ENCODE measurements around the gene VAT1L. TPM values are rescaled to one million over a fixed set of nuclear protein-coding genes. Genes with fewer than 3 reads are reported as not detected.

Gene VAT1L
- total and polyA plus RNA-seq, 10 donors = 0.02 to 0.23 (median 0.10) TPM; not detected in 4

- H3K9me3 ChIP-seq = peaks cover 0 to 9% (median 0%) of the 10 kb centered on the region in 8 donors
- no peak overlapping the region for H3K27ac ChIP-seq
- no peak overlapping the region for H3K4me3 ChIP-seq
- intact Hi-C loops (cut with DNase I; ENCODE audit: low total_unique reads) = no loop called here
- H3K4me1 ChIP-seq = no peaks in the 10 kb centered on the region
- TF ChIP-seq POLR2AphosphoS5 (IDR thresholded peaks at IDR 0.05) (no peak), POLR2A (IDR thresholded peaks at IDR 0.05) (no peak), CTCF (IDR thresholded peaks at IDR 0.05 in 8 of 11, conservative IDR thresholded peaks at IDR 0.05 in 3 of 11) (no peak)
- 35 to 56% (median 43%) methylated on average over 7 of the region's 7 CpGs for WGBS, 5 donors
- no peaks in the 10 kb centered on the region for H3K36me3 ChIP-seq
- DNase-seq = no peak
- H3K27me3 ChIP-seq (replicated peaks in 1 of 7) = no peaks in the 10 kb centered on the region
Measured at GRCh38 chr16:77937473-77938149, 149.2 kb downstream of the VAT1L start.

- H3K36me3 ChIP-seq = no peaks in the 10 kb centered on the region
- no peak overlapping the region for H3K27ac ChIP-seq
- intact Hi-C loops (cut with DNase I; ENCODE audit: low total_unique reads) = no loop called here
- H3K4me3 ChIP-seq = no peak overlapping the region
- 68 to 78% (median 73%) methylated on average over 5 of the region's 5 CpGs for WGBS, 5 donors
- TF ChIP-seq POLR2AphosphoS5 (IDR thresholded peaks at IDR 0.05) (no peak), CTCF (IDR thresholded peaks at IDR 0.05 in 8 of 11, conservative IDR thresholded peaks at IDR 0.05 in 3 of 11) (no peak), POLR2A (IDR thresholded peaks at IDR 0.05) (no peak)
- no peaks in the 10 kb centered on the region for H3K27me3 ChIP-seq (replicated peaks in 1 of 7)
- no peak for DNase-seq
- no peaks in the 10 kb centered on the region for H3K4me1 ChIP-seq
- H3K9me3 ChIP-seq = peaks cover 0 to 9% (median 0%) of the 10 kb centered on the region in 8 donors
Measured at GRCh38 chr16:77938913-77939312, 150.5 kb downstream of the VAT1L start.

GRCh38 chr16:77939968-77940367, 151.6 kb downstream of the VAT1L start:
- no peak for TF ChIP-seq POLR2AphosphoS5 (IDR thresholded peaks at IDR 0.05)
- TF ChIP-seq POLR2A (IDR thresholded peaks at IDR 0.05) = no peak
- TF ChIP-seq CTCF (IDR thresholded peaks at IDR 0.05 in 8 of 11, conservative IDR thresholded peaks at IDR 0.05 in 3 of 11) = no peak
- intact Hi-C loops (cut with DNase I; ENCODE audit: low total_unique reads) = no loop called here
- 82 to 94% (median 85%) methylated on average over 1 of the region's 1 CpG for WGBS, 5 donors
- no peaks in the 10 kb centered on the region for H3K4me1 ChIP-seq
- DNase-seq = no peak
- H3K27me3 ChIP-seq (replicated peaks in 1 of 7) = no peaks in the 10 kb centered on the region
- peaks cover 0 to 9% (median 0%) of the 10 kb centered on the region in 8 donors for H3K9me3 ChIP-seq
- no peak overlapping the region for H3K4me3 ChIP-seq
- H3K36me3 ChIP-seq = no peaks in the 10 kb centered on the region
- H3K27ac ChIP-seq = no peak overlapping the region

GRCh38 chr16:77943801-77944200, 155.4 kb downstream of the VAT1L start:
- H3K27ac ChIP-seq = no peak overlapping the region
- H3K9me3 ChIP-seq = peaks cover 0 to 9% (median 0%) of the 10 kb centered on the region in 8 donors
- H3K27me3 ChIP-seq (replicated peaks in 1 of 7) = peaks cover 0 to 9% (median 0%) of the 10 kb centered on the region in 7 donors
- H3K4me1 ChIP-seq = no peaks in the 10 kb centered on the region
- no peak for TF ChIP-seq CTCF (IDR thresholded peaks at IDR 0.05 in 8 of 11, conservative IDR thresholded peaks at IDR 0.05 in 3 of 11)
- TF ChIP-seq POLR2AphosphoS5 (IDR thresholded peaks at IDR 0.05) = no peak
- TF ChIP-seq POLR2A (IDR thresholded peaks at IDR 0.05) = no peak
- WGBS, 5 donors = 80 to 89% (median 83%) methylated on average over 5 of the region's 5 CpGs
- no peak for DNase-seq
- intact Hi-C loops (cut with DNase I; ENCODE audit: low total_unique reads) = no loop called here
- H3K4me3 ChIP-seq = no peak overlapping the region
- H3K36me3 ChIP-seq = no peaks in the 10 kb centered on the region

Data from spleen (tissue), 11 donors.